Subcutaneous abdominal adipose tissue (tissue), 5 donors: ENCODE measurements around the gene NAA35.

Source experiments
- H3K27ac ChIP-seq: one replicate; pipeline ENCODE4 v1.7.0; 2013; ENCODE audit warnings: low read depth, mild to moderate bottlenecking, inconsistent platforms, low read length, moderate library complexity
- H3K27me3 ChIP-seq, 5 donors: one replicate each; pipeline ENCODE4 v1.7.0; 2013; ENCODE audit warnings: low read length in 5 of 5, inconsistent platforms in 1 of 5; ENCODE audit not compliant: control insufficient read depth in 5 of 5, insufficient read depth in 4 of 5
- H3K36me3 ChIP-seq, 5 donors: one replicate each; pipeline ENCODE4 v1.7.0; 2013; ENCODE audit warnings: low read length in 5 of 5; ENCODE audit not compliant: control insufficient read depth in 5 of 5, insufficient read depth in 5 of 5
- H3K4me1 ChIP-seq, 5 donors: one replicate each; pipeline ENCODE4 v1.7.0; 2013; ENCODE audit warnings: low read length in 5 of 5, mild to moderate bottlenecking in 3 of 5, moderate library complexity in 1 of 5; ENCODE audit not compliant: control insufficient read depth in 5 of 5, insufficient read depth in 5 of 5
- H3K4me3 ChIP-seq, 5 donors: one replicate each; pipeline ENCODE4 v1.7.0; 2013; ENCODE audit warnings: low read length in 5 of 5, low read depth in 1 of 5
- H3K9ac ChIP-seq, 5 donors: one replicate each; pipeline ENCODE4 v1.7.0; 2013; ENCODE audit warnings: low read length in 5 of 5, mild to moderate bottlenecking in 4 of 5, moderate library complexity in 3 of 5
- H3K9me3 ChIP-seq, 5 donors: one replicate each; pipeline ENCODE4 v1.7.0; 2013; ENCODE audit warnings: low read length in 5 of 5; ENCODE audit not compliant: control insufficient read depth in 5 of 5
- donor health status: healthy.
- donor health status: healthy.
- donor health status: healthy.
- donor health status: healthy.
- donor health status: healthy.

Gene NAA35

DNA sequence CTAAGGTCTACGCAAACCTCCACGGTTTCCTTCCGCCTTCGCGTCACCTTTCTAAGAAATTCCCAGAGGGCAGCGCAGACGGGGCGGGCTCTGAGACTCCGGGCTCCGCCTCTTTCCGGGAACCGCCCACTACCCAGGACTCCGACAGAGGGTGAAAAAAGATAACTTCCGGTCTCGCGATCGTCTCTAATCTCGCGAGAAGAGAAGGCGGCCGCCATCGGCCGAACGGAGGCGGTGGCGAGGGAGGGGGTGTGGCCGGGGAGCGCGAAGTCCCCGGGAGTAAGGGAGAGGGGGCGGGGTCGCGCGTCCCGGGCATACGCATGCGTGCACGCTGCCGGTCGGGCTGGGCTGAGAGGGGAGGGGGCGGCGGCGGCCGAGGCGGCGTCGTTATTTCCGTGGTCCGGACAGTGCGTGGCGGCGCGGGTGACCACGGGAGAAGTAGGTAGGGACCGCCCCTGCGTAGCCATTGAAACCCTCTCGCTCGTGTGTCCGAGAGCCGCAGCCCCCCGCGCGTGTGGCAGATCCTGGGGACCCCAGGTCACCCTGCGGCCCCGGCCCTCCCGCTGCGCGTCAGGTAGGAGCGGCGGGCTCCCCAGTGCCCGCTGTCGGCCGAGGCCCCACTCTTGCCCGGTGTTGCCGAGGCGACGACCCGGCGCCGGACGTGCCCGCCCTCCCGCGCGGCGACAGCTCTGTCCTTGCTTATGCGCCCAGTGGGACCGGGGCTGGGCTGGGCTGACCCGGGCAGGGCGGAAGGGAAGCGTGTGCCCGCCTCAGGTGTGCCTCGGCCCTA, at the start of gene NAA35:
Gene NAA35 (plus strand): TSS at position 315 of the 790 bp plus-strand sequence. CDS start 1,014 bp downstream, outside the sequence.
- no peaks in the 10 kb centered on the region for H3K27me3 ChIP-seq
- H3K36me3 ChIP-seq = peaks cover under 1 to 14% (median 7%) of the 10 kb centered on the region in 5 donors
- no peaks in the 10 kb centered on the region for H3K9me3 ChIP-seq
- peak within 1 kb of the TSS; percentile 87 for H3K27ac ChIP-seq
- H3K9ac ChIP-seq = peak within 1 kb of the TSS; percentile 73 to 99 (median 96)
- peaks cover 3 to 26% (median 25%) of the 10 kb centered on the region in 5 donors for H3K4me1 ChIP-seq
- H3K4me3 ChIP-seq = peak within 1 kb of the TSS; percentile 78 to 96 (median 88)

DNA sequence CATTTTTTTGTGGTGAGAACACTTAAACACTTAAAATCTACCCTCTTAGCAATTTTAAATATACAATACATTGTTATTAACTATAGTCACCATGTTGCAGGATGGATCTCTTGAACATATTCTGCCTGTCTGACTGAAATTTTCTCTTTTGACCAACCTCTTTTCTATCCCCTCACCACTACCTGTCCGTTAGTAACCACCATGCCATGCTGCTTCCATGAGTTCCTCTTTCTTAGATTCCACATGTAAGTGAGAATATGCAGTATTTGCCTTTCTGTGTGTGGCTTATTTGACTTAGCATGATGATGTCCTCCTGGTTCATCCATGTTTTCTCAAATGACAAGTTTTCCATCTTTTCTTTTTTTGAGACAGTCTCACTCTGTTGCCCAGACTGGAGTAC, 48.5 kb upstream of the NAA35 start:
- H3K4me3 ChIP-seq = no peak overlapping the region
- no peaks in the 10 kb centered on the region for H3K36me3 ChIP-seq
- no peak overlapping the region for H3K27ac ChIP-seq
- no peaks in the 10 kb centered on the region for H3K4me1 ChIP-seq
- H3K9me3 ChIP-seq = no peaks in the 10 kb centered on the region
- no peaks in the 10 kb centered on the region for H3K27me3 ChIP-seq
- H3K9ac ChIP-seq = no peak overlapping the region

DNA sequence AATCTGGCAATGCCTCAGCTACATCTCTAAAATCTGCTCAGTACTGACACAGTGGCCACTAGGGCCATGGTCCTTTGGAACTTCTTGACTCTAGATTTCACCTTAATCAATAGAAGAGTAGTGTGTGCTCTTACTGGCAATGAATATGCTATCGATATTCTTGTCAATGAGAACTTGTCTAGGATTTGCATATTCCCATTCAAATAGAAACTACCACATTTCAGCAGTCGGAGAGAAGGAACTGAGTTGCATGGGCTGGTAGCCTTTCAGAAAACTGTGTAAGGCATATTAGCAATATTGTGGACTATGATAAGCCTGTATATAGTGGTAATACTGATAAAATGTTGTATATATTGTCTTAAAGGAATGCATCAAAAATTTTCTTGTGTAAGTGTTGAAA, 45.3 kb upstream of the NAA35 start:
- Histone ChIP-seq H3K4me3 (no peak overlapping the region), H3K27ac (no peak overlapping the region), H3K36me3 (peaks cover 0 to 3% (median 0%) of the 10 kb centered on the region in 5 donors), H3K9ac (no peak overlapping the region), H3K9me3 (no peaks in the 10 kb centered on the region), H3K4me1 (no peaks in the 10 kb centered on the region), H3K27me3 (no peaks in the 10 kb centered on the region)

DNA sequence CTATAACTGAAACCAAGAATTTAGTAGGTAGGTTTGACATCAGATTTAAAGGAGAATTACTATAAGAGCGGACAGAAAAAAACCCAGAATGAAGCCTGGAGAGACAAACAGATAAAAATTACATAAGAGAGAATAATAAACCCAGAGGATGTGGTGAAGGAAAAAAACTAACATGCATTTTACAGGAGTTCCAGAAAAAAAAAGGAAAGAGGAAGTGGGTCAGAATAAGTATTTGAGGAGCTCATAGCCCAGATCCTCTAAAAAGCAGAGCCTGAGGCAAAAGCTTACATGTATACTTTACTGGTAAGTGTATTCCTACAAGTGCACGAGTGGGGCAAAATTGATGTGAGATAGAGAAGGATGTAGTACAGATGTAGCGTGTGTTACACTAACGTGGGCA, 43.1 kb upstream of the NAA35 start:
- H3K36me3 ChIP-seq = peaks cover 0 to 3% (median 0%) of the 10 kb centered on the region in 5 donors
- no peak overlapping the region for H3K9ac ChIP-seq
- no peak overlapping the region for H3K4me3 ChIP-seq
- no peak overlapping the region for H3K27ac ChIP-seq
- H3K27me3 ChIP-seq = no peaks in the 10 kb centered on the region
- no peaks in the 10 kb centered on the region for H3K9me3 ChIP-seq
- H3K4me1 ChIP-seq = no peaks in the 10 kb centered on the region

DNA sequence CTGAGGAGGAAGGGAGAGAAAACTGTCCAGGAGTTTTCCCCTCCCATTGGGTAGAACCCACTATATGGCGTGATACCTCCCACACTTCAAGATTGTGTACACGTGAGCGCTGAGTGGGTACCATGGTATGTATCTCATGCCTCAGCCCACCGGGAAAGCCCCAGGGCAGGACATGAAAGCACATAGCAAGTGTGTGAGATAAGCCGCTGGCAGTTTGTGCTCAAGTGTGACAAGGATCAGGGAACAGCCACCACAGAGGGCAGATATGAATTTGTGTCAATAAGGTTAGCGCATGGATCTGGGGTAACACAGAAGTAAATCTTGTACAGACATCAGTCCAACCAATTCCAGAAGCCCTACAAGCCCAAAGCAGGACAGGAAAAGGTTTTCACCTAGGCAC, 42.6 kb upstream of the NAA35 start:
- Histone ChIP-seq H3K9ac (no peak overlapping the region), H3K36me3 (peaks cover 0 to 3% (median 0%) of the 10 kb centered on the region in 5 donors), H3K9me3 (no peaks in the 10 kb centered on the region), H3K4me3 (no peak overlapping the region), H3K4me1 (no peaks in the 10 kb centered on the region), H3K27me3 (no peaks in the 10 kb centered on the region), H3K27ac (no peak overlapping the region)

DNA sequence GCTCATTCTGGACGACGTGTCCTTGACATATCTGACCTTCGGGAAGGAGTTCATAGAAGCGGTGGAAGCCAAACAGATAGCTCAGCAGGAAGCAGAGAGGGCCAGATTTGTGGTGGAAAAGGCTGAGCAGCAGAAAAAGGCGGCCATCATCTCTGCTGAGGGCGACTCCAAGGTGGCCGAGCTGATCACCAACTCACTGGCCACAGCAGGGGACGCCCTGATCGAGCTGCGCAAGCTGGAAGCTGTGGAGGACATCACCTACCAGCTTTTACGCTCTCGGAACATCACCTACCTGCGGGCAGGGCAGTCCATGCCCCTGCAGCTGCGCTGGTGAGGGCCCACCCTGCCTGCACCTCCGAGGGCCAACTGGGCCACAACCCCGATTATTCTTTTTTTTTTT, 41.6 kb upstream of the NAA35 start:
- no peak overlapping the region for H3K27ac ChIP-seq
- no peak overlapping the region for H3K4me3 ChIP-seq
- no peaks in the 10 kb centered on the region for H3K27me3 ChIP-seq
- no peak overlapping the region for H3K9ac ChIP-seq
- no peaks in the 10 kb centered on the region for H3K9me3 ChIP-seq
- H3K36me3 ChIP-seq = peaks cover 0 to 3% (median 0%) of the 10 kb centered on the region in 5 donors
- H3K4me1 ChIP-seq = no peaks in the 10 kb centered on the region

DNA sequence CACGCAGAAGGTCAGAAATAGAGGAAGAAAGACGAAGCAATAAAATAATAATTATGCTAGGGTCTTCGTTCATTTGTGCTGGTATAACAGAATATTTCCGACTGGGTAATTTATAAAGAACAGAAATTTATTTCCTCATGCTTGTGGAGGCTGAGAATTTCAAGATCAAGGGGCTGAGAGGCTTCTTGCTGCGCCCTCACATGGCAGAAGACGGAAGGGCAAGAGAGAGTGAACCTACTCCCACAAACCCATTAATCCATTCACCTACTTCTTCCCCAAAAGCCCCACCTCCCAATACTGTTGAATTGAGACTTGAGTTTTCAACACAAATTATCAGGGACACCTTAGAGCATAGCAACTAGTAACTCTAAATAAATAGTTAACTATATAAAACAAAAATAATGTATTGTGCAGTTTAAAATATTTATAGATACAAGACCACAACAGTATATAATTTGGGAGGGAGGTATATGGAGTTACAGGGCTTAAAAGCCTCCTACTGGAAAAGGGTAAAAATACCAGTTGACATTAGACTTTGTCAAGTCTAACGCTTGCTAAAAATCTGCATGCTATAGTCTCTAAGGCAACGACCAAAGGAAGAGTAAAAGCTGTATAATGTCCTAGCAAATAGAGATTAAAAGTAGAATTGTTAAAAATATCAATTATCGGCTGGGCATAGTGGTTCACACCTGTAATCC, 40.3 kb upstream of the NAA35 start:
- Histone ChIP-seq H3K36me3 (peaks cover 0 to 3% (median 0%) of the 10 kb centered on the region in 5 donors), H3K9ac (no peak overlapping the region), H3K4me3 (no peak overlapping the region)

DNA sequence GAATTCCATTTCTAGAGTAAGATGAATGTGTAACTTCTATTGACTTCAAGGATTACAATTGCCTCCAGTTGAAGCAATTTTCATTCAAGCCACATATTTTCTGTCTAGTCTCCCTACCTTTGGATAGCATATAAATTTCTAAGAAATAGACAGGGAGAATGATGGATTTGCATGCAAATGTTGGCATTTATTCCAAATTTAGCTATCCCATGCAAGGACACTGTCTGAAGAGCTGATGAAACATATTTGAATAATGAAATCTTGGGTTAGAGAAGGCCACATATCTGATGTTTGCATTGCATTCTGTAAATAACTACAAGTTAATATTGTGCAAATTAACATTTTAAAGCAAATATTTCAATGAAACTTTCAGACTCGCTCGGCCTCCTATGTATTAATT, 36.0 kb upstream of the NAA35 start:
- Histone ChIP-seq H3K4me3 (no peak overlapping the region), H3K4me1 (no peaks in the 10 kb centered on the region), H3K36me3 (no peaks in the 10 kb centered on the region), H3K9ac (no peak overlapping the region), H3K9me3 (no peaks in the 10 kb centered on the region), H3K27me3 (no peaks in the 10 kb centered on the region), H3K27ac (no peak overlapping the region)

More for the DNA sequence above, 40.3 kb upstream of the NAA35 start:
- Histone ChIP-seq H3K27ac (no peak overlapping the region), H3K4me1 (no peaks in the 10 kb centered on the region), H3K27me3 (no peaks in the 10 kb centered on the region), H3K9me3 (no peaks in the 10 kb centered on the region)

DNA sequence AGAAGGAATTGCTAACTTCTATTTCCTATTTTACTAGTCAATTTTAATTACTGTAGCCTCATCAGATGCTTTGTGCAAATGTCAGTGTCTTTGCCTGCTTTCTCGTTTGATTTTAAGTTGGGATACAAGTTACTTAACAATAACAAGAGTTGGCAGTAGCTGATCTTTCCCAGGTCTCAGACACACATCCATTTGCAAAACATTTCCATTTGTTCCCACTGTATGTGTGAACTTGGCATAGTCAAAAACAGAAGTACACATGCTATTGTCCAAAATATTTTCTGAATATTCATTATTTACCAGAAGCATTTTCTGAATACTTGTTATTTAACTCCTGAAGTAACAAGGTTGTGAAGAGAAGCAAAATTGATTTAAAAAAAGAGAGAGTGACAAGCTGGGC, 35.0 kb upstream of the NAA35 start:
- H3K36me3 ChIP-seq = no peaks in the 10 kb centered on the region
- no peaks in the 10 kb centered on the region for H3K4me1 ChIP-seq
- H3K9ac ChIP-seq = no peak overlapping the region
- H3K9me3 ChIP-seq = no peaks in the 10 kb centered on the region
- H3K27me3 ChIP-seq = no peaks in the 10 kb centered on the region
- no peak overlapping the region for H3K27ac ChIP-seq
- no peak overlapping the region for H3K4me3 ChIP-seq

DNA sequence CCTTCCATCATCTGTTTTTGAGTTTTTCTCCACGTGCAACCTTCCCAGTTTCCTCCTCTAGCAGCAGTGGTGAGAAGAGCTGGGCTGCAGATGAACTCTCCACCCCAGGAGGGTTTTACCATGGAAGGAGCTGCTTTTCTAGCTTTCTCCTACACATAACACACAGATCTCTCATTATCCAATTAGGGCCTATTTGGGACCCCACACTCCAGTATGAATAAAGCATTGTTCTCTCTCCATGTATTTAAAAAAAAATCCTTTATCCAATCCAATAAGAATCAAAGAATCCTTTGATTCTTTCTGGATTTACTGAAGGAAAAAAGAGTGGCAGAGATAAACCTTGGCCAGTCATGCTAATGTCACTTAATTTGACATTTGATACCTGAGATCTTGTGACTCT, 31.6 kb upstream of the NAA35 start:
- Histone ChIP-seq H3K27ac (no peak overlapping the region), H3K4me1 (no peaks in the 10 kb centered on the region), H3K9me3 (no peaks in the 10 kb centered on the region), H3K36me3 (no peaks in the 10 kb centered on the region), H3K9ac (no peak overlapping the region), H3K27me3 (no peaks in the 10 kb centered on the region), H3K4me3 (no peak overlapping the region)
